HK-2 (cell line): ENCODE data around the gene DLG1.
"Not testable (repeated sequence)": the region's sequence is repeated elsewhere in the genome, so short reads cannot be mapped to it uniquely, and the experiment has no call there.

ENCODE experiments used
- DNase-seq: peaks from one replicate; pipeline ENCODE4 v3.0.0-alpha.2; 2018; ENCODE audit not compliant: unreplicated experiment

Gene DLG1

DNA sequence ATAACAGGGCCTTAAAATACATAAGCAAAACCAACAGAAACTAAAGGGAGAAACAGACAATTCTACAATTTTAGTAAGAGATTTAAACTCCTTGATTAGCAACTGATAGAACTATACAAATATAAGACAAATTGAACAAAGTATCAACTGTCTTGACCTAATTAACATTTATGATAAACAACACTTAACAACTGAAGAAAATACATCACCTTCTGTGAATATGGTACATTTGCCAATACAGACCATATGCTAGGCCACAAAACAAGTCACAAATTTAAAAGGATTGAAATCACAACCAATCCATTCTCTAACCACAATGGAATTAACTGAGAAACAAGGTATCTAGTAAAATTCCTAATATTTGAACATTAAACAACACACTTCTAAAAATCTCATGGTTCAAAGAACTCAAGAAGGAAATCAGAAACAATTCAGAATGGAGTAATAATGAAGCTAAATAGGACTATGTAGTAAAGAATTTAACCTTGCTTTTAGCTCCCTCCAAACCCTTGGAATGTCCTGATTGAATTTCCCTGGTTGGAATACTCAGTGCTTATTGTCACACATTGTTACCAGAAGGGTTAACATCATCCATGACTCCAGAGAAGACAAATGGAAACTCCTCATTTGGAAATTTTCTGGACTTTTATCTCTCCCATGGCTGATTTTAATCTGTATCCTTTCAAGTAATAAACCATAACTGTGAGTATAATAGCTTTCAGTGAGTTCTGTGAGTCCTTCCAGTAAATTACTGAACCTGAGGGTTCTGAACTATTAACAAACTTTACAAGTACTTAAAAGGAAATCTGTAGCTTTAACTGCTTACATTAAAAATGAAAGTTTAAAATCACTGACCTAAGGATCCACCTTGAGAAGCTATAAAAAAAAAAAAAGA lies 88.8 kb downstream of the DLG1 start:
- no peak for DNase-seq

DNA sequence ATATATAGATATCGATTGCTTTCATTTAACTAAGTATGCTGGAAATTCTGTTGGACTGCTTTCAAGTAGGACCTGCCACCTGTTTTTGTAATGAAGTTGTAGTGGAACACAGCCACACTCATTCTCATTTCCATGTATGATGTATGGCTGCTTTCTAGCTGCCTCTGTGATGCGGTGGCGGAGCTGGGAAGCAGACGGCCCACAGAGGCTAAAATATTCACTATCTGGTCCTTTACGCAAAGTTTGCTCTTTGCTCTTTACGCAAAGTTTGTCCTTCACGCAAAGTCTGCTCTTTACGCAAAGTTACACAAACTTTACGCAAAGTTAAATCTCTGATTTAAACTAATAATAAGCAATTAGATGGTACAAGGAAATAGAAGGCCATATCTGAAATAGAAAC lies 91.5 kb downstream of the DLG1 start:
- DNase-seq = no peak

GRCh38 chr3:197205675-197206074 lies 92.7 kb downstream of the DLG1 start:
- DNase-seq = no peak

DNA sequence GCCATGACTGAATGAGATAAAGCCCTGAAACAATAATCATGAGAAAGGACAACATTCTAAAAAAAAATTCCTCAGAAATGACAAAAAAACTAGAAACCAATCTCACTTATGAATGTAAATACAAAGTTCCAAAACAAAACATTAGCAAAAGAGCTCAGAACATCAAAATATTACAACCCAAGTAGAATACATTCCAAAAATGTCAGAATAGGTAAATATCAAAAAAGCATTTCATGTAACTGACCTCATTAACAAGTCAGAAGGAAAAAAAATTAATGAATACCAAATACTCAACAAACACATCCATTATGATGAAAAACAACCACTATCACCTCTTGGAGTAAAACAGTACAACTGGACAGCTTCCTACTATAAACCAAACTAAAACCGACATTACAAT lies 93.1 kb downstream of the DLG1 start:
- DNase-seq = no peak

- DNase-seq = no peak
Observed at GRCh38 chr3:197204736-197205135, 93.7 kb downstream of the DLG1 start.

- no peak for DNase-seq
Observed at GRCh38 chr3:197203714-197204146, 94.7 kb downstream of the DLG1 start.

DNA sequence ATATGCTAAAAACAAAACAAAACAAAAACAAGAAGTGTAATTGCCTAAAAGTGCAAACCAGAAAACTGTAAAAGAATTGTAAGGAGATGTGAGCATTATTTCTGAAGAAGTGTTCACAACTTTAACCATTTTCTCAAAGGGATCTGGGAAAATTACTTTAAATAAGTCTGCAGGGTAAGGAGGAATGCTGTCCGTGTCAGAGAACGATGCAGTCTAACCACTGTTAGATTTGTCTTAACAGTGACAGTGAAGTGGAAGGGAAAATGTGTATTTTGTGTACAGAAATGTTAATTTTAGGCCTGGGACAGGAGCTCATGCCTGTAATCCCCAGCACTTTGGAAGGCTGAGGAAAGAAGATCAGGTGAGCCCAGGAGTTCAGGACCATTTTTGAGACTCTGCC lies 95.7 kb downstream of the DLG1 start:
- DNase-seq = no peak

DNA sequence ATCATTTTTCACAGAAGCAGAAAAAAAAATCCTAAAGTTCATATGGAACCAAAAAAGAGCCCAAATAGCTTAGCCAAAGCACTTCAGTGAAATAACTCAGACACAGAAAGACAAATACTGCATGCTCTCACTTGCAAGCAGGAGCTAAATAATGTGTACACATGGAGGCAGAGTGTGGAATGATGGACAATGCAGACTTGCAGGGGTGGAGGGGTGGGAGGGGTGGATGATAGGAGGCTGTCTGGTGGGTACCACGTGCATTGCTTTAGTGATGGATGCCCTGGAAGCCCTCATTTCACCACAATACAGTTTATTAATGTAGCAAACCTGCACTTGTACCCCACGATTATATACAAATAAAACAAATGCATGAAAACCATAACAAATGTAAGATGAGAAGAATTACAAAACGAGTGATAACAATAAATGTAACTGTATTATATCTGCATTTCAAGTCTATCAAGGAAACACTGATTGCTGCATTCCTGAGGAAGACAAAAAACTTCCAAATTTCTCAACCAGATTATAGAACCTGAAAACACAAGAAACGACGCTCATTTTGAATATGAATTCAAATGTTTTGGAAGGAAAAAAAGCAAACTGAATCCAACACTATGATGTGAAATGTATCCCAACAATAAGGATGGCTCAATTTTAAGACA lies 96.5 kb downstream of the DLG1 start:
- no peak for DNase-seq

DNA sequence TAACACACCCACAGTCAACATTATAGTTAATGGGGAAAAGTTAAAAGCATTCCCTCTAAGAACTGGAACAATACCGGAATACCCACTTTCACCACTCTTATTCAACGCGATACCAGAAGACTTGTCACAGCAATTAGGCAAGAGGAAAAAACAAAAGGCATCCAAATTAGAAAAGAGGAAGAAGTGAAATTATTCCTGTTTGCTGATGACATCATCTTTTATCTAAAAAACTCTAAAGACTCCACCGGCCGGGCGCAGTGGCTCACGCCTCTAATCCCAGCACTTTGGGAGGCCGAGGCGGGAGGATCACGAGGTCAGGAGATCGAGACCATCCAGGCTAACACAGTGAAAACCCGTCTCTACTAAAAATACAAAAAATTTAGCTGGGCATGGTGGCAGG lies 97.6 kb downstream of the DLG1 start:
- not testable (repeated sequence) for DNase-seq

- DNase-seq = no peak
Observed at GRCh38 chr3:197197334-197197733, 101.1 kb downstream of the DLG1 start.

- DNase-seq = no peak
Observed at GRCh38 chr3:197196192-197196591, 102.2 kb downstream of the DLG1 start.

GRCh38 chr3:197195326-197195725 lies 103.1 kb downstream of the DLG1 start:
- DNase-seq = no peak

DNA sequence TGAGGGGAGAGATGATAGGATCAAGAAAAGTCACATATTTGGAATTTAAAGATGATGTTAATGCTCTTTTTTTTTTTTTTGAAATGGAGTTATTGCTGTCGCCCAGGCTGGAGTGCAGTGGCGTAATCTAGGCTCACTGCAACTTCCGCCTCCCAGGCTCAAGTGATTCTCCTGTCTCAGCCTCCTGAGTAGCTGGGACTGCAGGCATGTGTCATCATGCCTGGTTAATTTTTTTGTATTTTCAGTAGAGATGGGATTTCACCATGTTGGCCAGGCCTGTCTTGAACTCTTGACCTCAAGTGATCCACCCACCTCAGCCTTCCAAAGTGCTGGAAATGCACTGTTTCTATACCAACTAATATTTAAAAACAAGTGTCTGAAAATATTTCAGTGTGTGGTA lies 104.7 kb downstream of the DLG1 start:
- DNase-seq = not testable (repeated sequence)

DNA sequence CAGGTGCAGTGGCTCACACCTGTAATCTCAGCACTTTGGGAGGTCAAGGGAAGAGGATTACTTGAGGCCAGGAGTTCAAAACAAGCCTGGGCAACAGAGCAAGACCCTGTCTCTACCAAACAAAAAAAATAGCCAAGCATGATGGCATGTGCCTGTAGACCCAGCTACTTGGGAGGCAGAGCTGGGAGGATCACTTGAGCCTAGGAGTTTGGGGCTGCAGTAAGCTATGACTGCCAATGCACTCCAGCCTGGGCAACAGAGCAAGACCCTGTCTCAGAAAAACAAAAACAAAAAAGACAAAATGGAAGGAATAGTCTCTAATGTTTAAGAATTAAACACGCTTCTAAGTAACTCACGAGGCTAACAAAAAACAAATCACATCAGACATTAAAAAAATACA lies 106.5 kb downstream of the DLG1 start:
- no peak for DNase-seq

DNA sequence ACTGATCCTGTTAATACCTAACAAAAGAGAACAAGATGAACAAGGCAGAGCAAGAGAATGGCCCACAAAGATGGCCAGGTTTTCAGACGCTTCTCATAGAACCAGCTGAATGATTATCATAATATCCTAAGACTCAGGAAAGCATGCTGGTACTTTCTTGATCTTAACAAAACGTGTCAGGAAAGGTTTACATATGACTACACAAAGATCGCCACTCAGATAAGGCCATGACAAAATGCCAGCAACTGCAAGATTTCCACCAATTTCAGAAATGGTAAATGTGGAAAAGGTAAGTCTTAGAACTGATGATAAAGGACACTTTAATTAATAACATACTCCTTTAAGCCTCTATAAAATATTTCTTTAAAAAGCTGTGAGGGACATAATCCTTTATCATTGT lies 108.8 kb downstream of the DLG1 start:
- DNase-seq = no peak

- no peak for DNase-seq
Observed at GRCh38 chr3:197188963-197189362, 109.4 kb downstream of the DLG1 start.

- no peak for DNase-seq
Observed at GRCh38 chr3:197186887-197187588, 111.4 kb downstream of the DLG1 start.

GRCh38 chr3:197183582-197183981 lies 114.8 kb downstream of the DLG1 start:
- no peak for DNase-seq

- DNase-seq = no peak
Observed at GRCh38 chr3:197181741-197182140, 116.7 kb downstream of the DLG1 start.

DNA sequence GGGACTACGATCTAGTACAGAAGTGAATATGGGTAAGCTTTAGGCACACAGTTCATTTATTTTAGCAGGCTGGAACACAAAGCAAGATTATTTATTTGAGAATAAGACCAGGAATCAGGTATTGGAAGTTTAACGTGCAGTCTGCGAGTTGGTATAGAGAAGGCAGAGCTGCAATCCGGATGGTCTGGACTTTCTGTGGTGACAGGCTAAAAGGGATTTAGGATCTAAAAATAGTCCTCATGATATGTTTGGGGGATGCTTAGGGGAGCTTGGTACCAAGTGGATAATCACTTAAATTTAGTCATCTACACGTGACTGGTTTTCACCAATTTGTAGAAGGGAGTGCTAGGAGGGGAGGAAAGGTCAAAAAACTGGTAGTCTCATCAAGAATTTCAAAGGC lies 119.4 kb downstream of the DLG1 start:
- DNase-seq = no peak

DNA sequence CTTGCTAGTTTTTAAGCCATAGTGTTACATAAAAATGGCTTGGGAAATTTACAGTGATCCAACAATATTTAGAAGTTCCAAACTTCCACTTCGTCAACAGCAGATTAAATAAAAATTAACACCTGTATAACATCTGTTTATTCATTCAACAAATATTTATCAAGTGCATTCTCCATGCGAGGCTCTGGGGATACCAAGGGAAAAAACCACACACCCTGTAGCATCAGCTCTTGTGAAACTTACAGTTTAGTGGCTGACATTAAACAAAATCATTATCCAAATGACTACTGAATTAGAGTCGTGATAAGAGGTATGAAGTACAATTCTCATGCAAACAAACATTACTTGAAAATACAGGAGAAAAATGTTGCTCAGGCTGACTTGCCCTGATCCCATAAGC lies 122.9 kb downstream of the DLG1 start:
- no peak for DNase-seq

DNA sequence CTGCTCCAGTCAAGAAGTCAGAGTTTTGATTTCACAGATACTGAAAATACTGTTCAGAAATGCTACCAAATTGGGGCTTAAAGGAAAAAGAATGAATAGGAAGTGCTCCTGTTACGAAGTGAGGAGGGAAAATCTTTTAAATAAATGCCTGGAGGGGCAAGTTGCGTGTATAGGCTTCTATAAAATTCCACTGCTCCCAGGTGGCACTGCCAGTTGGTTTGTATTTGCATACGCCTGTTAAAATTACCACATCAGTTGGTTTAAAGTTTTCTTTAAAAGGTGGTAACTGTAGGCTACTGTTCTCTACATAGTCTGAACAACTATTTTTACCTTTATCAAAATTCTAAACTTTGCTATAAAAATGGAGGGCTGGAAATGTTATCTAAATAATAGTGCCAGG lies 123.5 kb downstream of the DLG1 start:
- DNase-seq = no peak

DNA sequence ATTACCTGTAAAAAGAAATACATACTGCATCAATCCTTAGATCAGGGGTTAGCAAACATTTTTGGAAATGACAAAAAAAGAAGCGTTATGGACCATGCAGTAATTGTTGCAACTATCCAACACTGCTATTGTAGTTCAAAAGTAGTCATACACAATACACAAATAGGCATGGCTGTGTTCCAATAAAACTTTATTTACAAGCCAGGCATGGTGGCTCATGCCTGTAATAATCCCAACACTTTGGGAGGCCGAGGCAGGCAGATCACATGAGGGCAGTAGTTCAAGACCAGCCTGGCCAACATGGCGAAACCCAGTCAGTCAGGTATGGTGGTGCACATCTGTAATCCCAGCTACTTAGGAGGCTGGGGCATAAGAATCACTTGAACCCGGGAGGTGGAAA lies 124.8 kb downstream of the DLG1 start:
- DNase-seq = no peak
